Stimulated activated effector memory CD8-positive, alpha-beta T cell treated with anti-CD3 and anti-CD28 coated beads, Interleukin-12 subunit alpha, Interleukin-12 subunit beta, amount 100 ng/mL, for 72 hours (primary cell): Measurements from ENCODE around the gene TWSG1.
A peak's percentile ranks its signal among the peaks of the same experiment; 100 is the strongest.
"Not testable (repeated sequence)": the region's sequence is repeated elsewhere in the genome, so short reads cannot be mapped to it uniquely, and the experiment has no call there.

ENCODE experiments used
- ATAC-seq: fragments of 150-1000 bp; cut with Tn5 transposase; 2 replicates; pipeline ENCODE4 v1.10.0; 2021
- DNase-seq, 2 donors: peaks; one replicate each; pipeline ENCODE4 v3.0.0; 2021 to 2022; ENCODE audit warnings: low spot score in 2 of 2
- H3K27ac Mint-ChIP-seq: one replicate; pipeline ENCODE4 v1.8.0; 2022; ENCODE audit warnings: mild to moderate bottlenecking, mixed read lengths
- H3K36me3 Mint-ChIP-seq: one replicate; pipeline ENCODE4 v1.8.0; 2022; ENCODE audit warnings: mild to moderate bottlenecking, mixed read lengths
- H3K4me1 Mint-ChIP-seq: one replicate; pipeline ENCODE4 v1.8.0; 2022; ENCODE audit warnings: mixed read lengths
- H3K4me3 Mint-ChIP-seq: one replicate; pipeline ENCODE4 v1.8.0; 2022; ENCODE audit warnings: mild to moderate bottlenecking, mixed read lengths
- H3K9me3 Mint-ChIP-seq: one replicate; pipeline ENCODE4 v1.8.0; 2022; ENCODE audit warnings: mixed read lengths

Gene TWSG1

DNA sequence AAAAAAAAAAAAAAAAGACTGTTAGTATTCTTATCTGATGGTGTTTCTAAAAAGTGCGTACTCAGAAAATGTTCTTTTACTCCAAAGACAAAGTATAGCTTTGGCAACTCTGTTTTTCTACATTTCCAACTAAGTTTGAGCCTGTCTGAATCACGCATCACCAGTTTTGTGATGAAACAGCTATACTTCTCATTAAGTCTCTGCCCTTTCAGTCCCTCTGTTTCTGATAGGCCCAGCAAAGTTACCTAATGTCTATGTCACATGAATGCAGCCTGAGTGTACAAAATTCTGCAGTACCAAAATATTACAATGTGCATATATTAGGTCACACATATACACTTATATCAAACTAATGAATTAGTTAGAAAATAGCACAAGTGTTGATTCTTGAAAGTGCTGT, 22.4 kb downstream of the TWSG1 start:
- no peak overlapping the region for H3K27ac Mint-ChIP-seq
- DNase-seq, result no peak
- no peak overlapping the region for H3K4me3 Mint-ChIP-seq
- no peaks in the 10 kb centered on the region for H3K4me1 Mint-ChIP-seq
- ATAC-seq, result no peak
- H3K9me3 Mint-ChIP-seq, result no peaks in the 10 kb centered on the region
- peaks cover 26% of the 10 kb centered on the region for H3K36me3 Mint-ChIP-seq

DNA sequence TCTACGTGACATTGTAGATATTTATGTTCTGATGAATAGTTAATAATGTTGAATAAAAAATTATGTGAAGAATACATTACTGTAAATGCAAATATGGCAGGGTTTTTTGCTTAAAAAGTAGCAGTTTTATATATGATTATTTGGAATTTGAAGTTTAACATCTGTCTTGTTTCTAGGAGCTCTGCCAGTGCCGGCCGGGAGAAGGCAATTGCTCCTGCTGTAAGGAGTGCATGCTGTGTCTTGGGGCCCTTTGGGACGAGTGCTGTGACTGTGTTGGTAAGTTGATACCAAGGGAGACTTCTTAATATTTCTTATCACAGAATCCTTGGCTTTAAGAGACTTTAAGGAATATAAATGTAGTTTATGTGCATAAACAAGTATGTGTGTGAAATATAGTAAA, 25.2 kb downstream of the TWSG1 start:
- Mint-ChIP-seq H3K36me3 (peaks cover 49% of the 10 kb centered on the region), H3K9me3 (no peaks in the 10 kb centered on the region), H3K4me1 (no peaks in the 10 kb centered on the region), H3K27ac (no peak overlapping the region), H3K4me3 (no peak overlapping the region)
- ATAC-seq, result no peak
- no peak for DNase-seq

DNA sequence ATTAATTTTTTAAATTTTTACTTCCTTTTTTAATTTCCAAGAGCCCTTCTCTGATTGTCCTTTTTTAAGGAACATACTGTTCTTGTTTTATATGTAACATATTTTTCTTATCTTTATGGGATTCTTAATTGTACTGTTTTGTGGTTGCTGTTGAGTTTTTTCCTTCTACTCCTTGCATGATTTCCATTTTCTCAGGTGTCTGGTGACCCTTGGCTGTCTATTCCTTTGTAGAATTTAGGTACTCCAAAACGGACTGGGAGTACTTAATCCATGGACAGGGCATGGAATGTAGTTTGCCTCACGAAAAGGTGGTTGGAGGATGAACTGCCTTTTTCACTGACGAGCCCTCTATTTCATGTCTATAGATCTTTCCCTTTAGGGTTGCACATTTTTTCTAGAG, 26.6 kb downstream of the TWSG1 start:
- Mint-ChIP-seq H3K36me3 (peaks cover 62% of the 10 kb centered on the region), H3K9me3 (no peaks in the 10 kb centered on the region), H3K27ac (no peak overlapping the region), H3K4me3 (no peak overlapping the region), H3K4me1 (no peaks in the 10 kb centered on the region)
- DNase-seq (no peak), ATAC-seq (no peak)

DNA sequence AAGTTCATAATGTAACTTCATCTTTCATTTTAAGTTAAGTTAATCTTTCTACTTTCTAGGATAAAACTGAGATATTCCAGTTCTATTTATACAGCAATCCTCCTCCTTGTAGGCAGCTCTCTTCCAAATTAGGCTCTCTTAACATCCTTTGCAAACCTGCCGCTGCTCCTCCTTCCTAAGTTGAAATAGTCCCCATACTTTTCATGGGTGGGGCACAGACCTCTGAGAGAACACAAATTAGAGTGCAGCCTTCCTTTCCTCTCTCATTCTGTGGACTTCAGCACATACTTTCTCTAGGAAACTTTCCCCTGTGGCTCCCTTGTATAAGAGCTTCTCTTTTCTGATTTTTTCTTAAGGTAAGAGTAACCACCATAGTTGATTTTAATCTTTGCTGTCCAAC, 28.3 kb downstream of the TWSG1 start:
- DNase-seq, result no peak
- no peaks in the 10 kb centered on the region for H3K9me3 Mint-ChIP-seq

DNA sequence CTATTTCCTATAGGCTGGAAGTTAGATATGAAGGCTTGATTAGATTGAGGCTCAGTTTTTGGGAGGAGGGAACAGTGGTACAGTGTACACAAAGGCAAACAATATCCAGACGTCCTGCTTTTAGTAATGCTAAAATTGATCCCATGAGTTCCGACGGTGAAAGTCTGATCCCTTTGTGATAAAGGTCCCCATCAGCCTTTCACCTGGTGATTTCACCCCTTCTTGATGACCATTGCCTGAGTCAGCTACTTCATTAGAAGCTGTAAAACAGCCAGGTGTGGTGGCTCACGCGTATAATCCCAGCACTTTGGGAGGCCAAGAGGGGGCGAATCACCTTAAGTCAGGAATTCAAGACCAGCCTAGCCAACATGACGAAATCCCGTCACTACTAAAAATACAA, 29.7 kb downstream of the TWSG1 start:
- Mint-ChIP-seq H3K4me3 (no peak overlapping the region), H3K9me3 (no peaks in the 10 kb centered on the region), H3K36me3 (peaks cover 82% of the 10 kb centered on the region), H3K27ac (no peak overlapping the region), H3K4me1 (no peaks in the 10 kb centered on the region)
- DNase-seq, result no peak
- no peak for ATAC-seq

More for the DNA sequence above, 28.3 kb downstream of the TWSG1 start:
- no peak for ATAC-seq
- H3K27ac Mint-ChIP-seq, result no peak overlapping the region
- H3K4me1 Mint-ChIP-seq, result no peaks in the 10 kb centered on the region
- no peak overlapping the region for H3K4me3 Mint-ChIP-seq
- H3K36me3 Mint-ChIP-seq, result peaks cover 76% of the 10 kb centered on the region

DNA sequence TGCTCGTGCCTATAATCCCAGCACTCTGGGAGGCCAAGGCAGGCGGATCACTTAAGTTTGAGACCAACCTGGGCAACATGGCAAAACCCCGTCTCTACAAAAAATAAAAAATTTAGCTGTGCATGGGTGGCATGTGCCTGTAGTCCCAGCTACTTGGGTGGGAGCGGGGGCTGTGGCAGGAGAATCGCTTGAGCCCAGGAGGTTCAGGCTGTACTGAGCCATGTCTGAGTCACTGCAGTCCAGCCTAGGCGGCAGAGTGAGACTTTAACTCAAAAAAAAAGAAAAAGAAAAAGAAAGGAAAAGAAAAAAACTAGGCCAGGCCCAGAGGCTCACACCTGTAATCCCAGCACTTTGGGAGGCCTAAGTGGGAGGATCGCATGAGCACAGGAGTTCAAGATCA, 30.8 kb downstream of the TWSG1 start:
- H3K27ac Mint-ChIP-seq, result no peak overlapping the region
- no peaks in the 10 kb centered on the region for H3K4me1 Mint-ChIP-seq
- DNase-seq (no peak), ATAC-seq (no peak)
- no peaks in the 10 kb centered on the region for H3K9me3 Mint-ChIP-seq
- no peak overlapping the region for H3K4me3 Mint-ChIP-seq
- peaks cover 78% of the 10 kb centered on the region for H3K36me3 Mint-ChIP-seq

DNA sequence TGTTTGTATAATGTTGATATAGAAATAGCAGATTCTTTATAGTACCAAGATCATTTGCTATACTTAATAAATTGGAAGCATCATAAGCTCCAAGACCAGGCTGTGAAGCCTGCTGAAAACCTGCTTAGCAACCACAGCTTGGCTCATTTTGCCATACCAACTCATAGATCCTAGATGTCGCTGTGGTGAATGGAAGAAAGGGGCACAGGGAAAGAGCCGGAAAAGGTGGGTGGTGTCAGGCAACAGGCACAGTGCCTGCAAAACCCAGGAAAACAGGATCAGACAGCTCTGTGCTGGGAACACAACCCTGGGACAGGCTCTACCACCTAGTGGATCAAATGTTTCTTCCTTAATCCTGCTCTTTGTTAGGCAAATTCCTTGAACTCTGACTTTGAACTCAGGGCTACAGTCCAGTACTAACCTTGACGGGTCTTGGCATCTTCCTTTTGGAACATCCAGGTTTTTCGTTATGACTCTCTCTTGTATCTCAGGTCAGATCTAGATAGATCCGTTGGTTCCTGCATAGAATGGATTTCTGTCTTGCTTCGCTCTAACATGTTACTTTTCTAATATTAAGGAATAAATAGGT, 31.6 kb downstream of the TWSG1 start:
- Mint-ChIP-seq H3K36me3 (peaks cover 69% of the 10 kb centered on the region), H3K27ac (no peak overlapping the region), H3K4me3 (no peak overlapping the region), H3K4me1 (no peaks in the 10 kb centered on the region), H3K9me3 (no peaks in the 10 kb centered on the region)
- no peak for ATAC-seq
- DNase-seq, result no peak

DNA sequence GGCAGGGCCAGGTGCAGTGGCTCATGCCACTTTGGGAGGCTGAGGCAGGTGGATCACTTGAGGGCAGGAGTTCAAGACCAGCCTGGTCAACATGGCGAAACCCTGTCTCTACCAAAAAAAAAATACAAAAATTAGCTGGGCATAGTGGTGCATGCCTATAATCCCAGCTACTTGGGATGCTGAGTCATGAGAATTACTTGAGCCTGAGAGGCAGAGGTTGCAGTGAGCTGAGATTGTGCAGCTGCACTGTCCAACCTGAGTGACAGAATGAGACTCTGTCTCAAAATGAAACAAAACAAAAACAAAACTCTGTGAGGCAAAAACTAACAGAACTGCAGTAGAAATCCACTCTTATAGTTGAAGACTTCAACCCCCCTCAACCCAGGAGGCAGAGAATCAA, 38.7 kb downstream of the TWSG1 start:
- not testable (repeated sequence) for H3K4me1 Mint-ChIP-seq, DNase-seq, H3K9me3 Mint-ChIP-seq, ATAC-seq, H3K27ac Mint-ChIP-seq, H3K4me3 Mint-ChIP-seq
- peaks cover 13% of the 10 kb centered on the region for H3K36me3 Mint-ChIP-seq

DNA sequence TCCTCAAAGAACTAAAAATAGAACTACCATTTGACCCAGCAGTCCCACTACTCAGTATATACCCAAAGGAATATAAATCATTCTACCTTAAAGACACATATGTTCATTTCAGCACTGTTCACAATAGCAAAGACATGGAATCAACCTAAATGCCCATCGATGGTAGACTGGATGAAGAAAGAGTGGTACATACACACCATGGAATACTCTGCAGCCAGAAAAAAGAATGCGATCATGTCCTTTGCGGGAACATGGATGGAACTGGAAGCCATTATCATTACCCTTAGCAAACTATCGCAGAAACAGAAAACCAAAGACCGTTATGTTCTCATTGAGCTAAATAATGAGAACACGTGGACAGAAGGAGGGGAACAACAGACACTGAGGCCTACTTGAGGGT, 44.5 kb downstream of the TWSG1 start:
- Mint-ChIP-seq H3K36me3 (peaks cover 6% of the 10 kb centered on the region), H3K4me3 (no peak overlapping the region), H3K4me1 (no peaks in the 10 kb centered on the region), H3K27ac (no peak overlapping the region), H3K9me3 (no peaks in the 10 kb centered on the region)
- ATAC-seq (no peak), DNase-seq (no peak)

DNA sequence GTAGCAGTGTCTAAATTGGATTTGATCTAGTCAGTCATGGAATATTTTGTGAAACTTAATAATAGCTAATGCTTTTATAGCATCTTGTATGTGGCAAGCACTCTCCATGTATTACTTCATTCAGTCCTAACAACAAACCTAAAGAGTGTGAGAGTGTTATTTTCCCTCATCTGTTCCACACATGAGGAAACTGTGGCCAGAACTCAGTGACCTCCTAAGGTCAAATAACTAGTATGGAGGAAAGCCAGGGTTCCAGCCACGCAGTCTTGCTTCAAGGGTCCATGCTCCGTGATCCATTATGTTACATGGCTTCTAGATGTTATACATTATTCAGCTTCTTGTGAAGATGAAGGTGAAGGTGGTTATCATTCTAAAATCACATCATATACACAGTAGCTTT, 45.5 kb downstream of the TWSG1 start:
- H3K4me1 Mint-ChIP-seq, result no peaks in the 10 kb centered on the region
- peaks cover 3% of the 10 kb centered on the region for H3K36me3 Mint-ChIP-seq
- ATAC-seq, result no peak
- DNase-seq, result no peak
- no peak overlapping the region for H3K4me3 Mint-ChIP-seq
- no peak overlapping the region for H3K27ac Mint-ChIP-seq
- no peaks in the 10 kb centered on the region for H3K9me3 Mint-ChIP-seq

DNA sequence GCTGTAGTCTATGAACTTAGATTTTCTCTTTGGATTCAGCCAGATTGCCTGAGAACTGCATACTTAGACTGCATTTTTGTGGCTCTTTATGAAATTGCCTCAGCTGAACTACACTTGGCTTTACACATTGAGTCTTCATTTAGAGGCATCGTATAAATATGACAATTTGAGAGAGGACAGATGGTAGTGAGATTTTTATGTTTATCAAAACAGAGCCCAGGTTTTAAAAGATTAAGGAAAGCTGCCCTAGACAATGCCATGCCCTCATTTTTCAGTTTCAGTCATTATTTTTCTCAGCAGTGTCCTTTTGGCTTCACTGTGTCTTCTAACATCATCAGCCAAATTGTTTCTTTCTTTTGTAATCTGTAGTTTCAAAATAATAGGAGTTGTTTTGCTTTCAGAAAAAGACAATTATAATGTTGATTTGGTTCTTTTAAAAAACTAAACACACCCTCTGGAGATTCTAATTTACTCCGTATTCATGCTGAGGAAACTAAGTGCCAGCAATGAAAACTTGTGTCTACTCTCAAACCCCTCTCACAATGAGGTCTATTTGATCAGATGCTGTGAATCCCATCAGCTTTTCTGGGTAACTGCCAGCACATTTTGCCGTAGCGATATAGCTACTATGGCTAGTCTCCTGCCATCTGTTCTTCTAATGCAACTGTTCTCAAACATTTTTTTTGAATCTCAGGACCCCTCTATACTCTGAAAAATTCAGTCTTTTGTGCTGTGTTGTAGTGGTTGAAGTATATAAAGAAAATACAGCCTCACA, 46.2 kb downstream of the TWSG1 start:
- H3K27ac Mint-ChIP-seq, result no peak overlapping the region
- no peak overlapping the region for H3K4me3 Mint-ChIP-seq
- no peaks in the 10 kb centered on the region for H3K9me3 Mint-ChIP-seq

DNA sequence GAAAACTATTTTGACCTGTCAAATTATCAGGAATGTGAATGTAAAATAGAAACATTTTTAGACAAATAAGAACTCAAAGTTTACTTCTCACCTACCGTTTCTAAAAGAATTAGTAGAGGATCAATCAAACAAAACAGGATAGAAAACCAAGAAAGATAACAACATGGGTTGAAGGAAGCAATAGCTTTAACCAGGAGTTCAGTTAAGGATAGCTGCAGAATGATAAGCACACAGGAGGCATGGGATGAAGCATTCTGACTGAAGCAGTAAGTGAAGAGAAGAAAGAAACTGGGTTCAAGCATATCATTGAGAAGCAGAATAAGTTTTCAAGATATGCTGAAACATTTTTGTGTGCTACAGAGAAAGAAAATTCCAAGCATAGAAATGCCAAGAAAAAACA, 52.3 kb downstream of the TWSG1 start:
- ATAC-seq, result no peak
- no peak overlapping the region for H3K4me3 Mint-ChIP-seq
- H3K27ac Mint-ChIP-seq, result no peak overlapping the region
- H3K9me3 Mint-ChIP-seq, result no peaks in the 10 kb centered on the region
- DNase-seq, result no peak
- no peaks in the 10 kb centered on the region for H3K4me1 Mint-ChIP-seq
- H3K36me3 Mint-ChIP-seq, result peaks cover 21% of the 10 kb centered on the region

More for the DNA sequence above, 46.2 kb downstream of the TWSG1 start:
- Mint-ChIP-seq H3K36me3 (no peaks in the 10 kb centered on the region), H3K4me1 (no peaks in the 10 kb centered on the region)
- DNase-seq (no peak), ATAC-seq (no peak)

DNA sequence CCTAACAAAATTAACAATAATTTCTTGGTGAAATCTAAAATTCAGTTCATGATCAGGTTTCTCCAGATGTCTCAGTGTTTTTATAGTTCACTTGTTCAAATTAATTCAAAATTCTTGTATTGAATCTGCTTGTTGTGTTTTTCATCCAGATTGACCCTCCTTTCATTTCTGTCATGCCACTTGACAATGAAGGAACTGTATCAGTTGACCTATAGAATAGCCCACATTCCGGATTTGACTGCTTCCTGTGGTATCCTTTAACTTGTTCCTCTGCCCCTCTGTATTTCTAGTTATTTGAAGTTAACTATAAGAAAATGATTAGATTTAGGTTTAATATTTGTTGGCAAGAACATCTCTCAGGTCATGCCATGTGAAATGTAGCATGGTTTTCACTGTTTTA, 53.3 kb downstream of the TWSG1 start:
- DNase-seq, result no peak
- Mint-ChIP-seq H3K27ac (no peak overlapping the region), H3K36me3 (peaks cover 21% of the 10 kb centered on the region), H3K9me3 (no peaks in the 10 kb centered on the region), H3K4me3 (no peak overlapping the region), H3K4me1 (no peaks in the 10 kb centered on the region)
- no peak for ATAC-seq

DNA sequence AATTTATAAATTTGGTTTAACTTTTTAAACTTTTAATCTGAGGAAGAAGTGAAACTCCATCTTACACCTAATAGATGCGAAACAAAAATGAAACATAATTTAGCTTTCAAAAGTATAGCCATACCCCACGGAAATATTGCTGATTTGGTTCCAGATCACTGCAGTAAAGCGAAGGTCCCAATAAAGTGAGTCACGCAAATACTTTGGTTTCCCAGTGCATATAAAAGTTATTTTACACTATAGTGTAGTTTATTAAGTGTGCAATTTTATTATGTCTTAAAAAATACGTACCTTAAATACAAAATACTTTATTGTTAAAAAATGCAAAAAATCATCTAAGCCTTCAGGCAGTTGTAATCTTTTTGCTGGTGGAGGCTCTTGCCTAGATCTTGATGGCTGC, 55.1 kb downstream of the TWSG1 start:
- Mint-ChIP-seq H3K4me3 (no peak overlapping the region), H3K9me3 (no peaks in the 10 kb centered on the region), H3K4me1 (no peaks in the 10 kb centered on the region), H3K36me3 (peaks cover 21% of the 10 kb centered on the region), H3K27ac (no peak overlapping the region)
- no peak for DNase-seq
- ATAC-seq, result no peak

DNA sequence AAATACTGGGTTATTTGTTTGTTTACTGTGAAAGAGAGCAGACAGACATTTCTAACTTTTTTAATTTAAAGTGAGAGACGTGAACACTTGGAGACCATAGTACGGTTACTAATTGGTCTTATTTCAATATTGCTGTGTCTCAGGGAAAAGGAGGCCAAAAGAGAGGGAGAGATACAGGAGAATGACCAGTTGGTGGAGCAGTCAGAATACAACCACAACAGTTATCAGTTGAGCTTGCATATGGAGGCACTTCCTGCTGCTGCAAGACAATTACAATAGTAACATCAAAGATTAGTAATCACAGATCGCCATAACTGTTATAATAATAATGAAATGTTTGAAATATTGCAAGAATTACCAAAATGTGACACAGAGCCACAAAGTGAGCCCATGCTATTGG, 58.2 kb downstream of the TWSG1 start:
- Mint-ChIP-seq H3K9me3 (no peaks in the 10 kb centered on the region), H3K27ac (peak overlapping the region; percentile 20), H3K36me3 (peaks cover 43% of the 10 kb centered on the region), H3K4me1 (no peaks in the 10 kb centered on the region), H3K4me3 (no peak overlapping the region)
- no peak for DNase-seq
- ATAC-seq, result no peak

DNA sequence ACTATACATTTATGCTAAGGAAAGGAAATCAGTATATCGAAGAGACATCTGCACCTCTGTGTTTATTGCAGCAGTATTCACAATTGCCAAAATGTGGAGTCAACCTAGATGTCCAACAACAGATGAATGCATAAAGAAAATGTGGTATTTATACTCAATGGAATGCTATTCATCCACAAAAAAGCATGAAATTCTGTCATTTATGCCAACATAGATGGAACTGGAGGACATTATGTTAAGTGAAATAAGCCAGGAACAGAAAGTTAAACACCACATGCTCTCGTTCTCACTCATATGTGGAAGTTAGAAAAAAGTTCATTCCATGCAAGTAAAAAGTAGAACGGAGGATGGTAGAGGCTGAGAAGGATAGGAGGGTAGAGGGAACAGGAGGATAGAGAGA, 59.5 kb downstream of the TWSG1 start:
- DNase-seq (no peak), ATAC-seq (no peak)
- peaks cover 49% of the 10 kb centered on the region for H3K36me3 Mint-ChIP-seq
- H3K27ac Mint-ChIP-seq, result no peak overlapping the region
- H3K9me3 Mint-ChIP-seq, result no peaks in the 10 kb centered on the region
- no peak overlapping the region for H3K4me3 Mint-ChIP-seq
- no peaks in the 10 kb centered on the region for H3K4me1 Mint-ChIP-seq
